ENCODE results near the gene TMEM201.

TMEM201 gene

GRCh38 chr1:9659328-9659727, 70.6 kb downstream of the TMEM201 start:
- Histone ChIP-seq H3K4me1 (ENCODE audit: low read depth, poor library complexity, severe bottlenecking) (peaks cover 21% of the 10 kb centered on the region), H3K27ac (no peak overlapping the region), H3K79me2 (ENCODE audit: insufficient read depth, low read depth) (no peaks in the 10 kb centered on the region), H3K4me3 (IDR thresholded peaks at IDR 0.05; ENCODE audit: insufficient read depth, low read depth, low read length) (no peak overlapping the region), H3K9ac (no peak overlapping the region), H3K36me3 (ENCODE audit: insufficient read depth) (no peaks in the 10 kb centered on the region), H2AFZ (ENCODE audit: low read depth) (no peak overlapping the region), H3K4me2 (no peak overlapping the region), H3K27me3 (ENCODE audit: insufficient read depth, low read depth) (no peaks in the 10 kb centered on the region; the same call in 1 of the 2 replicates), H4K20me1 (ENCODE audit: insufficient read depth) (no peaks in the 10 kb centered on the region)
- TF ChIP-seq, protein P1, sequence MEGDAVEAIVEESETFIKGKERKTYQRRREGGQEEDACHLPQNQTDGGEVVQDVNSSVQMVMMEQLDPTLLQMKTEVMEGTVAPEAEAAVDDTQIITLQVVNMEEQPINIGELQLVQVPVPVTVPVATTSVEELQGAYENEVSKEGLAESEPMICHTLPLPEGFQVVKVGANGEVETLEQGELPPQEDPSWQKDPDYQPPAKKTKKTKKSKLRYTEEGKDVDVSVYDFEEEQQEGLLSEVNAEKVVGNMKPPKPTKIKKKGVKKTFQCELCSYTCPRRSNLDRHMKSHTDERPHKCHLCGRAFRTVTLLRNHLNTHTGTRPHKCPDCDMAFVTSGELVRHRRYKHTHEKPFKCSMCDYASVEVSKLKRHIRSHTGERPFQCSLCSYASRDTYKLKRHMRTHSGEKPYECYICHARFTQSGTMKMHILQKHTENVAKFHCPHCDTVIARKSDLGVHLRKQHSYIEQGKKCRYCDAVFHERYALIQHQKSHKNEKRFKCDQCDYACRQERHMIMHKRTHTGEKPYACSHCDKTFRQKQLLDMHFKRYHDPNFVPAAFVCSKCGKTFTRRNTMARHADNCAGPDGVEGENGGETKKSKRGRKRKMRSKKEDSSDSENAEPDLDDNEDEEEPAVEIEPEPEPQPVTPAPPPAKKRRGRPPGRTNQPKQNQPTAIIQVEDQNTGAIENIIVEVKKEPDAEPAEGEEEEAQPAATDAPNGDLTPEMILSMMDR (conservative IDR thresholded peaks at IDR 0.05; ENCODE audit: low read depth, low read length), result no peak

- Histone ChIP-seq H3K9ac (no peak overlapping the region), H3K36me3 (ENCODE audit: insufficient read depth) (no peaks in the 10 kb centered on the region), H4K20me1 (ENCODE audit: insufficient read depth) (no peaks in the 10 kb centered on the region), H3K27ac (no peak overlapping the region), H3K4me1 (ENCODE audit: low read depth, poor library complexity, severe bottlenecking) (no peaks in the 10 kb centered on the region), H3K27me3 (ENCODE audit: insufficient read depth, low read depth) (no peaks in the 10 kb centered on the region; the same call in 1 of the 2 replicates), H2AFZ (ENCODE audit: low read depth) (no peak overlapping the region), H3K4me2 (no peak overlapping the region), H3K4me3 (IDR thresholded peaks at IDR 0.05; ENCODE audit: insufficient read depth, low read depth, low read length) (no peak overlapping the region), H3K79me2 (ENCODE audit: insufficient read depth, low read depth) (no peaks in the 10 kb centered on the region)
- TF ChIP-seq, protein P1 (conservative IDR thresholded peaks at IDR 0.05; ENCODE audit: low read depth, low read length), result no peak
Measured at GRCh38 chr1:9663257-9663656, 74.5 kb downstream of the TMEM201 start.
